GM12878 (cell line): ENCODE results near the gene LPCAT4. TPM values are rescaled to one million over a fixed set of nuclear protein-coding genes. Genes with fewer than 3 reads are reported as not detected.
A peak's percentile ranks its signal among the peaks of the same experiment; 100 is the strongest.

Experiments used
- ATAC-seq: fragments of 200-7000 bp; cut with Tn5 transposase; 3 replicates; pipeline ENCODE4 v1.9.1; 2020; ENCODE audit warnings: mild to moderate bottlenecking, moderate library complexity
- BruUV-seq: library from RNA; stranded (reverse); fragments of 400-500 nt; replicated peaks from 2 replicates; lab custom pipeline; 2021; lab: Mats Ljungman, UMichigan
- CTCF ChIA-PET: fragments of 300-600 bp; sonication (Branson Sonifier 250); formaldehyde crosslinking; extraction: SDS; loops from one replicate; lab custom pipeline; 2021; ENCODE audit warnings: inconsistent platforms; lab: Yijun Ruan, JAX
- POLR2A ChIA-PET: fragments of 350-600 bp; formaldehyde crosslinking; extraction: SDS; loops from one replicate; lab custom pipeline; 2021; ENCODE audit warnings: inconsistent platforms; lab: Charles Lee
- RAD21 ChIA-PET: fragments of 300-600 bp; sonication (Branson Sonifier 250); formaldehyde crosslinking; loops from one replicate; lab custom pipeline; 2023; ENCODE audit warnings: antibody characterized with exemption; ENCODE audit not compliant: unreplicated experiment; lab: Charles Lee
- SMC1A ChIA-PET: fragments of 300-600 bp; sonication (Branson Sonifier 250); formaldehyde crosslinking; loops from one replicate; lab custom pipeline; 2023; ENCODE audit not compliant: unreplicated experiment, uncharacterized antibody; lab: Charles Lee
- DNase-seq: peaks from one replicate; pipeline ENCODE4 v3.0.0-alpha.2; 2011; ENCODE audit warnings: low read depth, low spot score
- FAIRE-seq: peaks from 3 replicates; lab custom pipeline; 2011; peaks lifted over from hg19 to GRCh38; lab: Jason Lieb, UNC
- H2AFZ ChIP-seq: 2 replicates; pipeline ENCODE4 v1.6.0; 2011; ENCODE audit warnings: low read depth, low read length, control low read depth; ENCODE audit not compliant: control insufficient read depth
- H3K27ac ChIP-seq: 2 replicates; pipeline ENCODE4 v1.5.1; 2011; ENCODE audit warnings: control low read depth; ENCODE audit not compliant: control insufficient read depth, insufficient read depth
- H3K27me3 ChIP-seq, 2 experiments: replicated peaks in 1 of 2; 2 replicates each; pipeline versions ENCODE4 v1.6.0 to v1.6.1; 2011; ENCODE audit warnings: low read length in 1 of 2; ENCODE audit not compliant: control insufficient read depth in 2 of 2, insufficient read depth in 2 of 2
- H3K36me3 ChIP-seq, 2 experiments: 2 replicates each; pipeline ENCODE4 v1.5.1; 2011; ENCODE audit warnings: low read length in 1 of 2; ENCODE audit not compliant: control insufficient read depth in 2 of 2, insufficient read depth in 2 of 2
- H3K4me1 ChIP-seq: 2 replicates; pipeline ENCODE4 v1.6.1; 2011; ENCODE audit warnings: mild to moderate bottlenecking, low read length, moderate library complexity, mixed read lengths; ENCODE audit not compliant: control insufficient read depth, insufficient read depth
- H3K4me2 ChIP-seq: 2 replicates; pipeline ENCODE4 v1.6.0; 2011; ENCODE audit warnings: control low read depth; ENCODE audit not compliant: control insufficient read depth, insufficient read depth
- H3K4me3 ChIP-seq: fragments of 200-600 bp; sonication (generic); 2 replicates; pipeline ENCODE4 v1.5.1; 2016
- H3K79me2 ChIP-seq: 2 replicates; pipeline ENCODE4 v1.6.0; 2011; ENCODE audit warnings: low read length; ENCODE audit not compliant: control insufficient read depth, insufficient read depth
- H3K9ac ChIP-seq: 2 replicates; pipeline ENCODE4 v1.8.0; 2011; ENCODE audit warnings: low read length, control low read depth, mixed read lengths; ENCODE audit not compliant: control insufficient read depth, insufficient read depth
- H3K9me3 ChIP-seq: replicated peaks from 3 replicates; pipeline ENCODE4 v1.5.1; 2011; ENCODE audit warnings: mild to moderate bottlenecking, low read length; ENCODE audit not compliant: control insufficient read depth, insufficient read depth
- H4K20me1 ChIP-seq: 2 replicates; pipeline ENCODE4 v1.6.0; 2011; ENCODE audit not compliant: control insufficient read depth, insufficient read depth
- BMI1 ChIP-seq: fragments of 450-650 bp; IDR thresholded peaks from 2 replicates; pipeline ENCODE4 v1.6.1; 2016; ENCODE audit warnings: mild to moderate bottlenecking, moderate library complexity, borderline replicate concordance
- CBFB ChIP-seq: IDR thresholded peaks from 2 replicates; pipeline ENCODE4 v1.6.1; 2016; ENCODE audit warnings: antibody characterized with exemption, low read depth
- CEBPZ ChIP-seq: fragments of 150-350 bp; IDR thresholded peaks from 2 replicates; pipeline ENCODE4 v1.6.1; 2016; ENCODE audit warnings: low read depth, low read length
- ETV6 ChIP-seq, 2 experiments: fragments of 450-650 bp in 1 of 2; IDR thresholded peaks in 1 of 2; conservative IDR thresholded peaks in 1 of 2; 2 replicates each; pipeline ENCODE4 v1.6.1; 2014; ENCODE audit warnings: antibody characterized with exemption in 1 of 2, borderline replicate concordance in 1 of 2, low read depth in 1 of 2, mild to moderate bottlenecking in 1 of 2, moderate library complexity in 1 of 2
- FOS ChIP-seq: IDR thresholded peaks from 3 replicates; pipeline ENCODE4 v1.6.1; 2011; ENCODE audit warnings: borderline replicate concordance; ENCODE audit not compliant: insufficient read length; ENCODE audit errors: extremely low read depth
- FOXM1 ChIP-seq: IDR thresholded peaks from 2 replicates; pipeline ENCODE4 v1.6.1; 2012; ENCODE audit warnings: low read depth, mild to moderate bottlenecking, inconsistent platforms, low read length, moderate library complexity
- GABPA ChIP-seq: IDR thresholded peaks from 2 replicates; pipeline ENCODE4 v1.6.1; 2014; ENCODE audit warnings: antibody characterized with exemption, low read depth, mild to moderate bottlenecking, inconsistent platforms
- IRF4 ChIP-seq: IDR thresholded peaks from 2 replicates; pipeline ENCODE4 v1.6.1; 2011; ENCODE audit warnings: low read depth, low read length
- NR2C1 ChIP-seq: fragments of 450-650 bp; IDR thresholded peaks from 2 replicates; pipeline ENCODE4 v1.6.1; 2017; ENCODE audit warnings: antibody characterized with exemption, mild to moderate bottlenecking, moderate library complexity
- TBL1XR1 ChIP-seq: IDR thresholded peaks from 2 replicates; pipeline ENCODE4 v1.6.1; 2012; ENCODE audit warnings: low read depth, low read length, improper control_type of control experiment
- ZNF274 ChIP-seq: IDR thresholded peaks from one replicate; pipeline ENCODE4 v1.8.0; 2011; ENCODE audit not compliant: insufficient read length, insufficient read depth
- ZZZ3 ChIP-seq: IDR thresholded peaks from 2 replicates; pipeline ENCODE4 v1.6.1; 2011; ENCODE audit warnings: low read depth; ENCODE audit not compliant: control insufficient read depth, insufficient read length
- WGBS: methylation state at CpG from one replicate; pipeline ENCODE4 v1.1.6; 2016; ENCODE audit warnings: low lambda C conversion rate; ENCODE audit not compliant: insufficient replicate concordance, insufficient coverage; ENCODE audit errors: missing lambda C conversion rate; 5-methylcytosine and 5-hydroxymethylcytosine counted together
- in situ Hi-C: fragments of 300-500 bp; cut with MboI; formaldehyde crosslinking; loops from 9 replicates; pipeline ENCODE4 v1.14.3; 2018; ENCODE audit warnings: mixed read lengths
- intact Hi-C: fragments of 100-400 bp; cut with micrococcal nuclease; formaldehyde crosslinking; loops from one replicate; pipeline ENCODE4 v1.14.2; 2022; ENCODE audit not compliant: unreplicated experiment
- polyA plus RNA-seq, 11 experiments: library from polyadenylated mRNA; depleted of rRNA in 4 of 11; unstranded in 6 of 11; stranded (reverse) in 5 of 11; fragments of >200 nt; fragmentation: Nextera tagmentation in 4 of 11; fragmentation: Illumina TruSeq in 1 of 11; extraction: Ambion mirVana in 4 of 11; extraction: Trizol in 1 of 11; gene quantifications; 1 replicate in 1 of 11; 2 replicates in 10 of 11; pipeline versions ENCODE4 v1.2.1 to v1.2.3, GENCODE V29; 2011 to 2016; ENCODE audit warnings: inconsistent platforms in 2 of 11, missing spikeins in 2 of 11, low read depth in 1 of 11
- total RNA-seq, 4 experiments: library from RNA; depleted of rRNA in 3 of 4; stranded (reverse); fragments of >200 nt in 3 of 4; fragmentation: Illumina TruSeq in 1 of 4; extraction: Trizol in 1 of 4; gene quantifications; 2 replicates each; pipeline versions ENCODE4 v1.2.1 to v1.2.3, GENCODE V29; 2013 to 2021
- TF ChIP-seq, protein P1 (sequence below): IDR thresholded peaks from 2 replicates; pipeline ENCODE4 v1.6.1; 2012; ENCODE audit warnings: low read length, inconsistent platforms
- TF ChIP-seq, protein P2 (sequence below): IDR thresholded peaks from 2 replicates; pipeline ENCODE4 v1.6.1; 2012; ENCODE audit warnings: low read depth, low read length, improper control_type of control experiment

Gene LPCAT4
- total and polyA plus RNA-seq, 10 of the 15 experiments (the other 5 are each of a cell fraction or from before 2014, with no cell fraction given) = 14.4 to 57.2 (median 33.0) TPM

GRCh38 chr15:34347951-34348638, 18.9 kb downstream of the LPCAT4 start (continued):
- TF ChIP-seq, protein P1, sequence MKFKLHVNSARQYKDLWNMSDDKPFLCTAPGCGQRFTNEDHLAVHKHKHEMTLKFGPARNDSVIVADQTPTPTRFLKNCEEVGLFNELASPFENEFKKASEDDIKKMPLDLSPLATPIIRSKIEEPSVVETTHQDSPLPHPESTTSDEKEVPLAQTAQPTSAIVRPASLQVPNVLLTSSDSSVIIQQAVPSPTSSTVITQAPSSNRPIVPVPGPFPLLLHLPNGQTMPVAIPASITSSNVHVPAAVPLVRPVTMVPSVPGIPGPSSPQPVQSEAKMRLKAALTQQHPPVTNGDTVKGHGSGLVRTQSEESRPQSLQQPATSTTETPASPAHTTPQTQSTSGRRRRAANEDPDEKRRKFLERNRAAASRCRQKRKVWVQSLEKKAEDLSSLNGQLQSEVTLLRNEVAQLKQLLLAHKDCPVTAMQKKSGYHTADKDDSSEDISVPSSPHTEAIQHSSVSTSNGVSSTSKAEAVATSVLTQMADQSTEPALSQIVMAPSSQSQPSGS = no peak
- TF ChIP-seq CBFB (no peak), IRF4 (no peak)
- TF ChIP-seq, all 136 proteins: peak for 0

DNA sequence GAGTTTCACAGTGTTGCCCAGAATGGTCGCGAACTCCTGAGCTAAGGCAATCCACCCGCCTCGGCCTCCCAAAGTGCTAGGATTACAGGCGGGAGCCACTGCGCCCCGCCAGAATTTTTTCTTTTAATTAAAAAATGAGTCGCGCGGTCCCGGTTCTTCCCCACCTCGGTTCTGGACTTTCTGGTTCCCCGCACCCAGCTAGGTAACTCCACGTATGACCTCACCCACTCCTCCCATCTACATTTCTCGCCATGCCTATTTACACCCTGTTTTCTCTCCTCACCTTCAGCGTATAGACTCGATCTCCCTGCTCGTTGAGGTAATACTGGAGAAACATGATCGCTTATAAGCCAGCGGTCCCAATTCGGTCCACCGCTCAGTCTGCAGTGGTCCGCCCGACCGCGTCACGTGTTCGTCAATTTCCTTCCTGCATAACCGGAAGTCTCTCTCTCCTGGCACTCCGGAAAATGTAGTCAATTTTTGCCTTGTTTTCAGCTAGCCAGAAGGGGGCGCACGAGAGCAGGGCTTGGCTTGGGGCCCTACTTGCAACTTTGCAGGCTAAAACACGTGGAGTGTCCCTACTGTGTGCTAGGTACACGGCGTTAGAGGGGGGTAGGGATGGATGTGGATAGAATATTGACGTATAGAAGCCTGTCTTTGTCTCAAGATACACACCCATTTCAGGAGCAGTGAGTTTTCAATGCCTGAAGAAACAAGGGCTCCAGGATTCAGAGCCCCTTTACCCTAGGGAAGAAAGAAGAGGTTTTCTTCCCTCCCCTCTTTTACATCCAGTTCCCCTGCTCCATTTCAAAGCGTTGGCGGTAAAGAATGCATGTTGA, 24.0 kb downstream of the LPCAT4 start, which contains the start of the genes NOP10 and NUTM1:
Gene NOP10, minus strand, starts transcription at position 400 of the 839 bp plus-strand sequence. Its CDS starts 63 bp downstream, at position 337.
Gene NUTM1, plus strand, starts transcription at position 579 of the 839 bp plus-strand sequence. CDS start 382 bp downstream, outside the sequence.
- H3K9me3 ChIP-seq = no peaks in the 10 kb centered on the region
- ChIA-PET CTCF (interaction anchor here (0.6 to 2.4 kb wide), 22 partner anchors 9 to 245 kb away, joined by 3 to 35 read pairs (median 3); partner anchors contain the start of gene LPCAT4), SMC1A (interaction anchor here (0.7 to 3.3 kb wide), 13 partner anchors 10 to 245 kb away, joined by 3 to 22 read pairs (median 4); partner anchors contain the start of gene LPCAT4)
- TF ChIP-seq FOS = no peak
- TF ChIP-seq, protein P2, sequence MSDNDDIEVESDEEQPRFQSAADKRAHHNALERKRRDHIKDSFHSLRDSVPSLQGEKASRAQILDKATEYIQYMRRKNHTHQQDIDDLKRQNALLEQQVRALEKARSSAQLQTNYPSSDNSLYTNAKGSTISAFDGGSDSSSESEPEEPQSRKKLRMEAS = peak; percentile 93
- no peak for TF ChIP-seq CEBPZ
- peak; percentile 59; the same call in 1 of the 2 replicates for TF ChIP-seq BMI1
- TF ChIP-seq ETV6 (conservative IDR thresholded peaks at IDR 0.05 in 1 of 2, IDR thresholded peaks at IDR 0.05 in 1 of 2; ENCODE audit: borderline replicate concordance in 1 of 2, low read depth in 1 of 2) = peak in 1 of 2 experiments; percentile 100; a peak in 3 of 4 replicates
- TF ChIP-seq TBL1XR1 = 0 out of 2 replicates have a peak, but pooled peaks have one; percentile 38
- no peak for TF ChIP-seq ZNF274
- peak; percentile 49; the same call in 1 of the 2 replicates for TF ChIP-seq NR2C1
- peak; percentile 91 for TF ChIP-seq GABPA
- peak; percentile 72; the same call in 1 of the 2 replicates for TF ChIP-seq FOXM1
- TF ChIP-seq ZZZ3 = no peak

More for the DNA sequence above, 24.0 kb downstream of the LPCAT4 start, which contains the start of the genes NOP10 and NUTM1:
- peak within 1 kb of the TSS; percentile 75 for H3K27ac ChIP-seq
- intact Hi-C loops (loop anchor here (1.0 kb wide), 1 partner anchor 24 kb away; the partner anchor contains the start of gene LPCAT4), in situ Hi-C loops (no loop called here)
- H4K20me1 ChIP-seq = no peaks in the 10 kb centered on the region
- H3K27me3 ChIP-seq = no peaks in the 10 kb centered on the region
- ChIA-PET RAD21 (interaction anchor here (0.5 to 2.0 kb wide), 12 partner anchors 9 to 311 kb away, joined by 3 to 37 read pairs (median 4); partner anchors contain the start of gene LPCAT4), POLR2A (interaction anchor here (0.5 to 2.0 kb wide), 5 partner anchors 14 to 119 kb away, joined by 4 to 12 read pairs (median 4); no protein-coding TSS in a partner anchor)
- no TSS peak for BruUV-seq
- peak within 1 kb of the TSS; percentile 85 for H3K4me3 ChIP-seq
- peaks cover 8% of the 10 kb centered on the region; the same call in 1 of the 2 replicates for H3K4me1 ChIP-seq
- H3K79me2 ChIP-seq = peaks cover 28% of the 10 kb centered on the region
- H3K9ac ChIP-seq = peak within 1 kb of the TSS; percentile 85
- WGBS = 3% methylated on average over 38 of the region's 38 CpGs
- ATAC-seq = peak; percentile 93
- peak within 1 kb of the TSS; percentile 87 for H3K4me2 ChIP-seq
- FAIRE-seq = peak; percentile 100
- peak within 1 kb of the TSS; percentile 95 for H2AFZ ChIP-seq
- DNase-seq = peak; percentile 86
- peaks cover 0 to 5% of the 10 kb centered on the region in 2 experiments; a peak in 1 of 4 replicates for H3K36me3 ChIP-seq
